ENCODE data around the gene ADRA1B. TPM values are rescaled to one million over a fixed set of nuclear protein-coding genes. Genes with fewer than 3 reads are reported as not detected.
"Not testable (repeated sequence)": the region's sequence is repeated elsewhere in the genome, so short reads cannot be mapped to it uniquely, and the experiment has no call there.

Gene ADRA1B
- total RNA-seq, 2 experiments from 2014 or later: not detected

DNA sequence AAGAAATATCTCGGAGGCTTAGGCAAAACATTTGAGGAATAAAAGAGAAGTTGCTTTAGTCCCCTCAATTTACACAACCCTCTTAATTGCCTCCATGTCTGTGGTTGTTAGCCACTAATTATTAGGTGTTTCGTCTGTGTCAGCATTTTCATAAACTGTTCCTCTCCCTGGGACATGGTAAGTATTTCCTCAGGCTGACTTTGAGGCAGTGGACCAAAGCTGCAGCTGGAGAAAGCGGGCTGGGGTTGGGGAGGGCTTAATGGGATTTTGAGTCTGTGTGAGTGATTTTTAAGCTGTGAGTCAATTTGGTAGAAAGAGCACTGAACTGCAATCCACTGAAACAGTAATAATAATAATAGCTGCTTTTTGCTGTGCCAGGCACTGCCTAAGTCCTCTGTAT is 79.6 kb downstream of the ADRA1B start:
- CTCF ChIA-PET: no interaction called here
- POLR2A ChIA-PET: no interaction called here

DNA sequence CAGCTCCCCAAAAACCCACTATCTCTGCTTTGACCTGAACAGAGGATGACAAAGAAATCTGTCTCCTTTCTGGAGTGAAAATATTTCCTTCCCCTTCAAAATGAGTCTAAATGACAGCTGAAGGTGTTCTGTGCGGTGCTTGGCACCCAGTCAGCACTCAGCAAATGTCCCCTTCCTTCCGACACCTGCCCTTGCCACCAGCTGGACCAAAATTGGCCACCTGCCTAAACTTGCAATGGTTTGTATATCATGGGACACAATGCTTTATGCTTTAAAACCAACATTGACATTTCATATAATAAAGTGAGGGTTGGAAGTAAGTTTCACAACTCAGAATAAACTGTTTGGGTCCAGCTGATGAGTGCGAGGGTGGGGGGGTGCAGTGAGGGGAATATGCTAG is 85.2 kb downstream of the ADRA1B start:
- POLR2A ChIA-PET: no interaction called here

DNA sequence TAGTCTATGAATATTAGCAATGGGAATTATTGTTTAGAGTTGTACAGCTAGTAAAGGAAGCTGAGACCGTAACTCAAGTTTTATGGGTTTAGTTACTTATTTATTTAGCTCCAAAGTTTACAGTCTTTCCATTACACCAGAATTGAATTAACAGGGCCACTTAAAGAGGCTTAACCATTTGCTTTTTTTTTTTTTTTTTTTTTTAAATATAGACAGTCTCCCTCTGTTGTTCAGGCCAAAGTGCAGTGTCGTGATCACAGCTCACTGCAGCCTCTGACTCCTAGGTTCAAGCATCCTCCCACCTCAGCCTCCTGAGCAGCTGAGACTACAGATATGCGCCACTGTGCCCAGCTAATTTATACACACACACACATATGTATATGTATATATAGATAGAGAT is 91.2 kb downstream of the ADRA1B start:
- CTCF ChIA-PET: no interaction called here
- POLR2A ChIA-PET: no interaction called here

More for the DNA sequence above, 85.2 kb downstream of the ADRA1B start:
- CTCF ChIA-PET: interaction anchor here (0.6 to 1.2 kb wide), 2 partner anchors 161 to 607 kb away, joined by 3 to 6 read pairs; no protein-coding TSS in a partner anchor

DNA sequence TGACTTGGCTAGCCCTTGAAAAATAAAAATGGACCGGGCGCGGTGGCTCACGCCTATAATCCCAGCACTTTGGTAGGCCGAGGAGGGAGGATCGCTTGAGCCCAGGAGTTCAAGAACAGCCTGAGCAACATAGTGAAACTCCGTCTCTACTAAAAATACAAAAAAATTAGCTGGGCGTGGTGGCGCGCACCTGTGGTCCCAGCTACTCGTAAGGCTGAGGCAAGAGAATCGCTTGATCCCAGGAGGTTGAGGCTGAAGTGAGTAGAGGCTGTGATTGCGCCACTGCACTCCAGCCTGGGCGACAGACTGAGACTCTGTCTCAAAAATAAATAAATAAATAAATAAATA is 92.2 kb downstream of the ADRA1B start:
- POLR2A ChIA-PET: interaction anchor here (1.0 kb wide), 1 partner anchor 411 kb away, joined by 9 read pairs; the partner anchor contains the start of gene SLU7
- CTCF ChIA-PET: interaction anchor here (0.6 to 0.9 kb wide), 2 partner anchors 17 to 149 kb away, joined by 3 read pairs; no protein-coding TSS in a partner anchor

DNA sequence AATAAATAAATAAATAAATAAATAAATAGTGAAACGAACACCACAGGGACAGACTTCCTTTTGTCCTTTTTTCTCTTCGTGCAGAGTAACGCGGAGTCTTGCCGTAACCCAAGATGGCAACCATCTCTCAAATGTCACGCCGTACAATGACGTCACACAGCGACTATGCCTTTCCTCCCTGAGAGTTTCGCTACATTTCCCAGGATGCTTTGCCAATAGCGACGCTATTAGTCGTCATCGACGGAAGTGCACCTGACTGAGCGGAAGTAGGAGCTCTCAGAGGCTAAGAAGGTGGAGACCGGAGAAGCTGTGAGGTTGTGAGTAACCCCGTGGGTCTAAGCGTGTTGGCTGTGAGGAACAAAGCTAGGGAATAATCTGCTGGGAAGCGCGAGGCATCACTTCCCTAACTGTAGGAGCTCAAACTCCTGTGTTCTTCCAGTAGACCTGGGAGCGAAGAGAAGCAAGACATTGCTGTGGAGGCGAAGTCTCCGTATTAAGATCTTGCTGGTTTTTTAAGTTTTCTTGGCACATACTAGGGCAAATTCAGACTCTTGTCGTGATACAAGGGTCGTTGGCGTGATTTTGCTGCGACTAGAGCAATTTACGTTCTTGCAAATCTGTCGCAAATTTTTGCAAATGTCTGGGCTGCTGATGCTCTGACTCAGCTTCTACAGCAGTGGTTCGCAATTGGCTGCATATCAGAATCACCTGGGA is 92.8 kb downstream of the ADRA1B start, which contains the start of gene TTC1:
Gene TTC1 (plus strand): TSS at position 263 of the 714 bp plus-strand sequence. CDS start 1,390 bp downstream, outside the sequence.
- POLR2A ChIA-PET: interaction anchor here (1.0 kb wide), 1 partner anchor 410 kb away, joined by 9 read pairs; the partner anchor contains the start of gene SLU7
- CTCF ChIA-PET: interaction anchor here (0.5 to 1.6 kb wide), 4 partner anchors 13 to 244 kb away, joined by 3 to 8 read pairs (median 4); no protein-coding TSS in a partner anchor

DNA sequence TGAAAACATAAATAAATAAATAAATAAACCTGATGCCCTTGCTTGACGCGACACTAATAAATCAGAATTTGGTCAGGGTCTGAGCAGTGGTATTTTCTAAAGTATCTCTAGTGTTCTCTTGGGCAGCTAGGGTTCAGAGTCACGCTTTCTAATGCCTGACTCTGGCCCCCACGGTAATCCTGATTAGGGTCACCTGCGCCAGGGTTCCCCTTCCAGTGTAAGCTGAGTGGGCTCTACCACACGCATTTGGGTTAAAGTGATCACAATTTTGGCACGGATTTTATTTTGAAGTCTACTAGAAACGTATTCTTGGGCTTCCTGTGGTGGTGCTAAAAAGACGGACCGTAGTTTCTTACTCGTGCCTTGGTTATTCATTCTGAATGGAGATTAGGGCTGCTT is 93.3 kb downstream of the ADRA1B start:
- POLR2A ChIA-PET: interaction anchor here (1.0 kb wide), 1 partner anchor 410 kb away, joined by 9 read pairs; the partner anchor contains the start of gene SLU7
- CTCF ChIA-PET: interaction anchor here (0.9 to 1.6 kb wide), 2 partner anchors 12 to 16 kb away, joined by 3 to 8 read pairs; no protein-coding TSS in a partner anchor

DNA sequence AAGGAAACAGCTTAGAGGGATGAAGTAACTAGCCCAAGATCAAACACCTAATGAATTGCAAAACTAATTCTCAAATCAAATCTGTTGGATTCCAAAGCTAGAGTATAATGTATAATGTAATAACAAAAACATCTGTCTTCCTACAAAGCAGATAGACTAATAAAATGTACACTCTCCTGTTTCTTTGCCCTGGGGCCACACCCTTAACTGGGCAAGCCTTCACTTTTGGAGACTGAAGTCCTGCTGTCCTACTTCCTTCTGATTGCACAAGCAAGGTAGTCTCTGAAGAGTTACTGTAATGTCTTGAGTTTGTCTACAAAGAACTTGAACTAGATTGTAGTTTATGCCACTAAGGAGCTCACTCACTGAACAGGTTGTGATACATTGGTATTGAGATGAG is 95.2 kb downstream of the ADRA1B start:
- ChIA-PET CTCF (no interaction called here), POLR2A (no interaction called here)

DNA sequence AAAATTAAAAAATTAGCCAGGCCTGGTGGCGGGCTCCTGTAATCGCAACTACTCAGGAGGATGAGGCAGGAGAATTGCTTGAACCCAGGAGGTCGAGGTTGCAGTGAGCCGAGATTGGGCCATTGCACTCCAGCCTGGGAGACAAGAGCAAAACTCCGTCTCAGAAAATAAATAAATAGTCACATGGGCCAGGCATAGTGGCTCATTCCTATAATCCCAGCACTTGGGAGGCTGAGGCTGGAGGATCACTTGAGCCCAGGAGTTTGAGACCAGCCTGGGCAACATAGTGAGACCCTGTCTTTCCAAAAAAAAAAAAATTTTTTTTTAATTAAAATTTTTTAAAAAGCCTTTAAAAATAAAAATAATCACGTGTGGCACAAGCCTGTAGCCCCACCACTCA is 97.9 kb downstream of the ADRA1B start:
- CTCF ChIA-PET, POLR2A ChIA-PET: not testable (repeated sequence)

DNA sequence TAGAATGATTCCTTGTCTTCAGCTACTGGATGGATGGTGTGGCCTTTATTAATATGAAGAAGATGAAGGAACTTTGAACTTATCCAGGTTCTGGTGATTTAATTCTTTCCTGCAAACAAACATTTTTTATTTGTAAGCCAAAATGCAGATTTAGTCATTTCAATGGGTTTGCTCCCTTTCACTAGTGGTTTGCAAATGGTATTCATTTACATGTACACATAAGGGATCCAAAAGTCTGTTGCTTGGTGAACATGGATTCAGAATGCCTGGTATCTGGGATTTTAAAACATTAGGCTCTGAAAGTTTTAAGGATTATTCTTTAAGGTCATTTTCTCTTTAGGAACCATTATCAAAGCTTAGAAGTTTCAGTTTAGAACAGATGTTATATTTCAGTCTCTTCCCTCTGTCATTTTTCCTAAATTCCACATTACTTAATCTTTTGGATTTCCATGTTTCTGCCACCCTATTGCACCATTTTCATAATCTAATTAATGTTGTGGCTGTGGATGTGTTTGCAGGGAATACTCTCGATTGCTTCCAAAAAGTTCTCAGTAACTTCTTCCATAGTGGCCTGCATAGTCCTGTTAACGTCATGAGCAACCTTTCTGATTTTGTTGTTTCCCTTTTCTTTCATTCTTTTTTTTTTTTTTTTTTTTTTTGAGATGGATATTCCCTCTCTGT is 102.8 kb downstream of the ADRA1B start:
- ChIA-PET POLR2A (no interaction called here), CTCF (interaction anchor here (1.2 kb wide), 1 partner anchor 351 kb away, joined by 4 read pairs; the partner anchor contains the start of gene C1QTNF2)

DNA sequence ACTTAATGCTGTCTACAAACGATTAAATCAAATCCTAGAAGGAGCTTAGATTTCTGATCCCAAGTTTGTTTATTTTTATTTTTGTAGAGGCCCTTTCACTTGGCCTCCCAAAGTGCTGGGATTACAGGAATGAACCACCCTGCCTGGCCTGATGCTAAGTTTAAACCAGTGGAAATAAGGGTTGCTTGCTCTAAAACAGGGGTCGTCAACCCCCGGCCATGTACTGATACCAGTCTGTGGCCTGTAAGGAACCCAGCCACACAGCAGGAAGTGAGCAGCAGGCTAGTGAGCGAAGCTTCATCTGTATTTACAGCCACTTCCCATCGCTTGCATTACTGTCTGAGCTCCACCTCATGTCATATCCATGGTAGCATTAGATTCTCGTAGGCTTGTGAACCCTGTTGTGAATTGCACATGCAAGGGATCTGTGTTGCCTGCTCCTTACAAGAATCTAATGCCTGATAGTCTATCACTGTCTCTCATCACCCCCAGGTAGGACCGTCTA is 104.0 kb downstream of the ADRA1B start:
- ChIA-PET POLR2A (no interaction called here), CTCF (interaction anchor here (0.9 to 1.0 kb wide), 2 partner anchors 323 to 371 kb away, joined by 3 to 4 read pairs; no protein-coding TSS in a partner anchor)

DNA sequence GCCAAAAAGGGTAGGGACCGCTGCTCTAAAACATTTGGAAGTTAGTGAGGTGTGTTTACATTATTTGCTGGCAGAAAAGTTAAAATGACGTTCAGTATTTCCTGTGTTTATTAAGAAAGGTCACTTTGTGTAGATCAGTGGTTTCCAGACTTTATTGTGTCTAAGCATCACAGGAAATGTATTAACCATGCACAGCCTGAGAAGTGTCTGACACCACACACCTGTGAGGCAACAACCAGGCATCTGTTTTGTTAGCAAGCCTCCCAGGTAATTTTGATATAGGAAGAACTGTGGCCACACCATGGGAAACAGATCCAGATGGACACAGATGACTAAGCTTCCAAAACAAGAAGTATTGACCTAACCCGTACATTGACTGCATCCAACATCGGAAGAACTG is 104.7 kb downstream of the ADRA1B start:
- ChIA-PET POLR2A (interaction anchor here (0.6 kb wide), 1 partner anchor 50 kb away, joined by 3 read pairs; no protein-coding TSS in a partner anchor), CTCF (interaction anchor here (0.6 to 1.8 kb wide), 6 partner anchors 13 to 370 kb away, joined by 3 to 11 read pairs (median 4); no protein-coding TSS in a partner anchor)

DNA sequence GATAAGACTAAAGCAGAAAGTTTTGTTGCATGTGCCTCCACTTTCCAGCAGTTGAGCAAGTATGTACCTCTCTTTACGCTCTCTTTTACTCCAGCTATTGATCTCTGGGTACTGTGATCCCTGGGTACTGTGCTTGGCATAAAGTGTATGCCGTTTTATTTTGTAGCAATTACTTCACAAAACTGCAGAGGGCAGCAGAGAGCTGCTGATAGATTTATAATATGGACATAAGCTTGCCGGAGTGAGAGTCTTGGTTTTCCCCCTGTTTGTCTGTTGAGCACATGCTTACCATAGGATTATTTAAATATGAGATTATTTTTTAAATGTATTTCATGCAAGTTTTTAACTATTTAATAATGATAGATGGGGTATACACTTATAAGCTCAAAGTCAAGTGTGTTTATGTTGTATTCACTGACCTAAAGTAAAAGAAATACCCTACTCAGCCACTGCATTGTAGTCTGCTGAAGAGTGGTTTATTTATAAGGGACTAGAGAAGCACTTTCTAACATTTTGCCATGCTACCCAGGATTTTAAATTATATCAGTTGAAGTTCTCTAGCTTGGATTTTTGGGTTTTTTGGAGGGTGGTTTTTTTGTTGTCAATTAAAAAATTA is 105.7 kb downstream of the ADRA1B start:
- ChIA-PET CTCF (interaction anchor here (0.5 to 1.8 kb wide), 12 partner anchors 8 to 369 kb away, joined by 3 to 11 read pairs (median 4); partner anchors contain the start of gene TTC1), POLR2A (interaction anchor here (0.6 kb wide), 1 partner anchor 90 kb away, joined by 6 read pairs; no protein-coding TSS in a partner anchor)

Other genes with a start within 250 kb of the ADRA1B start
- gene TTC1, start 92.7 kb downstream of the ADRA1B start, total RNA-seq: 10 to 100 TPM; 68.9 to 71.8 TPM
- 10 to 100 TPM; 19.7 to 20.7 TPM for gene PWWP2A, start 203.0 kb downstream of the ADRA1B start, total RNA-seq